ENCODE measurements around the gene WSCD2.

Gene WSCD2

GRCh38 chr12:108240027-108240785, 111.1 kb downstream of the WSCD2 start:
- no peak for DNase-seq

DNA sequence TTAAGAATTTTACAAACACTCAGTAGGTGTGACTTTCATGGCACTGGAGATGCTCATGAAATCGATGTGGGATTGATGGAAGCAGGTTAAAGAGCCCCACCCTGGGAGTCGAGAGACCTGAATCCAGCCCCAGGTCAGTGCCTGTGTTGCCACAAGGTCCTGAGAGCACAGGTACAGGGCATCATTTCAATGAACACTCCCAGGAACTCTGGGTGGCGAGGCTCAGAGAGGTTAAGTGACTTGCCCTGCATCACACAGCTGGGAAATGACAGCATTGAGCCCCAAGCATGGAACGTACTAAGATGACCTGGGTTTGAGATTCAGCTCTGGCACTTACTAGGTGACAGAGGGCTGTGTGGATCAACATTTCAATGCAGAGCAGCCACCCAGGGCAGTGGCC, 111.8 kb downstream of the WSCD2 start:
- no peak for DNase-seq

GRCh38 chr12:108241986-108242703, 113.1 kb downstream of the WSCD2 start:
- no peak for DNase-seq

- DNase-seq = no peak
These were observed 118.0 kb downstream of the WSCD2 start for GRCh38 chr12:108247130-108247529.

DNA sequence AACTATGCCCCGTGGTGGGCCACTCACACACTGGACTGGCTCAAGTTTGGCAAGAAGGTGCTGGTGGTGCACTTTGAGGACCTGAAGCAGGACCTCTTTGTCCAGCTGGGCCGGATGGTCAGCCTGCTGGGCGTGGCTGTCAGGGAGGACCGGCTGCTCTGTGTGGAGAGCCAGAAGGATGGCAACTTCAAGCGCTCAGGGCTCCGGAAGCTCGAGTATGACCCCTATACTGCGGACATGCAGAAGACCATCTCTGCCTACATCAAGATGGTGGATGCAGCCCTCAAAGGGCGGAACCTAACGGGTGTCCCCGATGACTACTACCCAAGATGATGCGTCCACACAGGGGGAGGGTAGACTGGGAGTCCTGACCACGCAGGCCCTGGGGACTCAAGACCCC, 118.9 kb downstream of the WSCD2 start:
- no peak for DNase-seq

GRCh38 chr12:108252523-108252922, 123.4 kb downstream of the WSCD2 start:
- DNase-seq = no peak

DNA sequence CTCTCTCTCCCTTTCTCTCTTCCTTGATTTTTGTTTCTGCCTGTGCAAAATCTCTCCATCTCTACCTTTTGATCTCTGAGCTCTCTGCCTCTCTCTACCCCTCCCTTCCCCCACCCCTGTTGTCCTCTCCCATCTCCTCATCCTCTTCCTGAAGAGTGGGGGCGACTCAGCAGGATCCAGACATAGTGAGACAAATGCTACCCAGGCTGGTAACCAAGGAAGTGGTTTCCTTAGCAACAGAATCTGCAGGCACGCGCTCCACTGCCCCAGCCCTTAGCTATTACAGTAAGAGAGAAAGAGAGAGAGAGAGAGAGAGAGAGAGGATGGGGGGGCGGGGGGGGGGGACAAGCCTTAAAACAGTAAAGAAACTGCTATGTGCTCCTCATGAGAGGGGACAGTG, 124.5 kb downstream of the WSCD2 start:
- DNase-seq = no peak

DNA sequence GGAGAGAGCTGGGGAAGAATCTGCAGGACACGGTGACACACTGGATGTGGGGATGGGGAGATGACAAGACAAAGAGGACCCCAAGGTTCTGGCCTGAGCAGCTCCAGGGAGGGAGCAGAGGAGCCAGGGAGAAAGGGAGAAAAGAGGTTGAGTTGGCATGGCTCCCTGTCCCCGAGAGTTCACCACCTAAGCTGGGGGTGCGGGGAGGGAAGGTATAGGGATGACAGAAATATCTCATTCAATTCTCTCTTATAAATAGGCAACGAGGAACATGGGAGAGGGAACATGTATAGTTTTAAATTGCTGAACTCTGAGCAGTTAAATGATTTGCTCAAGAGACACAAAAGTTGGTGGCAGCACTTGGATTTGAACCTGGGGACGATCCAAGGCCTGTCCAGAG, 124.9 kb downstream of the WSCD2 start:
- no peak for DNase-seq

GRCh38 chr12:108254517-108255251, 125.6 kb downstream of the WSCD2 start:
- DNase-seq = no peak

DNA sequence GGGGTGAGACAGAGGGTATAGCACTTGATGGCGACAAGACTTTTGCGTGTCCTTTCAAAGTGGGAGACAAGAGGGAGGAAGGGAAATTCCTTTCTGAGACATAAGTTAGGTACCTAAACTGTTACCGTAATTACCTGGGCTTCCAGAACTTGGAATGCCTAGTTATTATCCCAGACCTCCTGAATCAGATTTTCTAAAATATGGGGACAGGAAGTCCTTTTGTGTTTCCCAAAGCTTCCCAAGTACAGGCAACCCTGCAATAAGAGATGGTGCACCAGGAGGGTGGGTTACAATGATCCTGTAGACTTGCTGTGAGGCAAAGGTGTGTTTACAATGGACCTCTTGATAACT, 126.1 kb downstream of the WSCD2 start:
- no peak for DNase-seq

GRCh38 chr12:108257004-108257403, 127.9 kb downstream of the WSCD2 start:
- no peak for DNase-seq

- DNase-seq = no peak
These were observed 128.6 kb downstream of the WSCD2 start for GRCh38 chr12:108257610-108258106.

GRCh38 chr12:108260039-108260438, 131.0 kb downstream of the WSCD2 start:
- DNase-seq = no peak

DNA sequence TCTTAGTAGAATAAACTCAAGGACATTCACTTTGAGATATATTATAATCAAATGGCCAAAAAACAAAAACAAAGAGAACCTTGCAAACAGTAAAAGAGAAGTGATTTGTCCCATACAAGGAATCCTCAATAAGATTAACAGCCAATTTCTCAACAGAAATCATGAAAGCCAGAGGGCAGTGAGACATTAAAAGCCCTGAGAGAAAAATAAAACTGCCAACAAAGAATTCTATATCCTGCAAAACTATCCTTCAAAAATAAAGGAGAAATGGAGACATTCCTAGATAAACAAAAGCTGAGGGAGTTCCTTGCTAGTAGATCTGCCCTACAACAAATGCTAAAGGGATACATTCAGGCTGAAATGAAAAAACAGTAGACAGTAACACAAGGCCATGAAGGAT, 131.9 kb downstream of the WSCD2 start:
- no peak for DNase-seq

DNA sequence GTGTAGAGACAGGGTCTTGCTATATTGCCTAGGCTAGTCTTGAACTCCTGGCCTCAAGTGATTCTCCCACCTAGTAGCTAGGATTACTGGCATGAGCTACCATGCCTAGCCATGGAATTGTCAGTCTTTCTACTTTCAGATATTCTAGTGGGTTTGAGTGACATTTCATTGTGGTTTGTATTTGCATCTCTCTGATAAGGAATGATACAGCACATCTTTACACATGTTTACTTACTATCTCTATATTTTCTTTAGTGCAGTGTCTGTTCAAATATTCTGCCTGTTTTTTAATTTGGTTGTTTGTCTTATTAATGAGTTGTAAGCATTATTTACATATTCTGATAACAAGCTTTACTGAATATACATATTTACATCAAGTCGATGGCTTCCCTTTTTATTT, 136.4 kb downstream of the WSCD2 start:
- no peak for DNase-seq

GRCh38 chr12:108266131-108266530, 137.0 kb downstream of the WSCD2 start:
- DNase-seq = no peak

DNA sequence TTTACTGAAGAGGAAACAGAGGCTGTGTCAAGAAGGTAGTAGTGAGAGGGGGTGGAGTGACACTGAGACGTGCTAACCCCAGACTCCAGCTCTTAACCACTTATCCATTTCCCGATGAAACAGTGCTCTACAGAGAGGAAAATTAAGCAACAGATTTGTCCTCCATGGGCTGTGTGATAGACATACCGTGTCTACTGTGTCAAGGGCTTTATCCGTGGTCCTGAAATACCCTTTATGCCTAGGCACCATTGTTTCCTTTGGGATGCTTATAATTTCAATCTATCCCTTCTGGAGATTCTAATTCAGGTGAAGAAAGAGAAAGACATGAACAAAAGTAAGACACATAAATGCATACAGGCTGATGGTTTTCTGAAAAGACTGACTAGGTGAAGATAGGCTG, 138.4 kb downstream of the WSCD2 start:
- no peak for DNase-seq

- no peak for DNase-seq
These were observed 139.3 kb downstream of the WSCD2 start for GRCh38 chr12:108268397-108268796.

DNA sequence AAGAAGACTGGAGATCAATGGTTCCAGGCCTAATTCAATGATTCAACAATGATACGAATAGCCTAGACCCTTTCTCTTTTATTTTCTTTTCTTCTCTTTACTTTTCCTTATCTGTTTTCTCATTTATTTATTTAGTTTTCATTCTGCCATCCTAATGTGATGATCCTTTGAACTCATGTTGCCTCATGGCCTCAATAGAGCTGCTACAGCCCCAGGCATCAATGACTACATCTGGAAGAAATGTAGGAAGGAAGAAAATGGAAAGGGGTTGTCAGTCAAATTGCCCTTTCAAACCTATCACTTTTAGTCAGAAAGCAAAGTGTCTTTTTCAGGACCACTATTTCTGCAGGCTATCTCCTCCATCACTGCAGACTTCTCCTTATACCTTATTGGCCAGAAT, 140.1 kb downstream of the WSCD2 start:
- no peak for DNase-seq

- DNase-seq = no peak
These were observed 141.2 kb downstream of the WSCD2 start for GRCh38 chr12:108270035-108270848.

DNA sequence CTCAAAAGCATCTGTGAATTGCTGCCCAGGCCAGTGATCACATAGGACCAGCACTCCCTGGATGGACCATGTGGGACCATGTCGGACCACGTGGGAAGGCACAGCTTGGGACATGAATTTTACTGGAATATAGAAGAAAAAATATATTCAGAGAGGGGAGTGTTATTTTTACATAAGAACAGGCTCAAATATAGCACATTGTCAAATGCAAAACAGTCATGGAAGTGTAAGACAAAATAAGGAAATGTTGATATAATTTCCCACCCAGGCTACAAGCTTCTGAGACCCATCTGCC, 141.7 kb downstream of the WSCD2 start:
- no peak for DNase-seq

DNA sequence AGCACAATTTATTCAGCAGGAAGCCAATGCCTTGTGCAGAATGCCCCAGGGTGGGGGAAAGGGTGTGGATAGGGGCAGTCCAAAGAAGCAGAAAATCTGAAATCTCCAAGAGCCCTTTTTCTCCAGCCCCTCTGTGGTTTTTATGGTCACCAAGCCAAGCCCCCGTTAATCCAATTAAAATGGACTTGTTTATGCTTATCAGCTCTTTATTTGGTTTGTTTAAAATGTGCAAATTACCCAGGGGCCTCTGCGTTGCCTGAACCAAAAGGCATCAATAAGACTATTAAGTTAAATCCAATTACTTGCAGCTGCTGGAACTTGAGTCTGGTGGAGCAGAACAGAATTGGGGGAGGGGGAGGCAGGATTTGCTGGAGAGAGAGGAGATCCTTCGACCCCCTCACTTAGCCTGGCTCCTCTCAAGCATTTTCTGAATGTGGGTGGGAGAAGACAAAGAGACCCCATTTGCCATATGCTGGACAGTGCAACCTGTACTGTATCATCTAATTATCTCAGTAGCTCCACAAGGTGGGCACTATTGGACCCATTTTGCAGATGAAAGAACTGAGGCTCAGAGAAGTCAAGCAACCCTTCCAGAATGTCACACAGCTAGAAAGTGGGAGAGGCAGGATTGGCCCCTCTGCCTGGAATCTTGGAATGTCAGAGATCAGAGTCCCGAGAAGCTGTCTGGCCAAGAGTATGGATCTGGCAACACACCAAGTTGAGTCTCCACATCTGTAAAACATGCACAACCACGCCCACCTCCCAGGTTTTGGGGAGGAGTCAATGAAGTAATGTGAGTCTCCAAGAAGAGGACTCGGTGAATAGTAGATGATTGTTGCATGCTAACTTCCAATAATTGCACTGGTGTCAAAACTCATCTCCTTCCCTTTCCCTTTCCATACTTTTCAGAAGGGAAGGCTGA, 143.1 kb downstream of the WSCD2 start:
- no peak for DNase-seq
